HL-60 (cell line): ENCODE results near the gene RUNX1.
"Not testable (repeated sequence)": the region's sequence is repeated elsewhere in the genome, so short reads cannot be mapped to it uniquely, and the experiment has no call there.

Experiments
- DNase-seq, 2 experiments: peaks; one replicate each; pipeline ENCODE4 v3.0.0-alpha.2; 2010 to 2020; ENCODE audit warnings: low read depth in 1 of 2, low spot score in 1 of 2
- H3K27ac ChIP-seq: fragments of 250-450 bp; sonication (Bioruptor Pico); replicated peaks from 2 replicates; pipeline ENCODE4 v1.5.1; 2020; ENCODE audit warnings: mild to moderate bottlenecking, moderate library complexity
- H3K27me3 ChIP-seq: fragments of 250-450 bp; sonication (Bioruptor Pico); 2 replicates; pipeline ENCODE4 v1.5.1; 2021; ENCODE audit warnings: mild to moderate bottlenecking, moderate library complexity; ENCODE audit not compliant: insufficient read depth, poor library complexity, severe bottlenecking
- H3K4me3 ChIP-seq: replicated peaks from 2 replicates; pipeline ENCODE4 v1.5.1; 2011; ENCODE audit warnings: mild to moderate bottlenecking, control low read depth, low read length; ENCODE audit not compliant: insufficient read depth
- GABPA ChIP-seq: IDR thresholded peaks from 2 replicates; pipeline ENCODE4 v1.6.1; 2012; ENCODE audit warnings: low read depth
- POLR2AphosphoS5 ChIP-seq: IDR thresholded peaks from 2 replicates; pipeline ENCODE4 v1.6.1; 2012; ENCODE audit warnings: low read depth
- REST ChIP-seq: IDR thresholded peaks from 2 replicates; pipeline ENCODE4 v1.6.1; 2012; ENCODE audit warnings: low read depth; ENCODE audit not compliant: insufficient replicate concordance
- SPI1 ChIP-seq: IDR thresholded peaks from 2 replicates; pipeline ENCODE4 v1.6.1; 2012; ENCODE audit warnings: low read depth, mild to moderate bottlenecking, borderline replicate concordance
- TF ChIP-seq, protein P1 (sequence below): IDR thresholded peaks from one replicate; pipeline ENCODE4 v1.5.1; 2011; ENCODE audit warnings: low read length, control low read depth, inconsistent platforms; ENCODE audit not compliant: insufficient read depth

RUNX1 gene

DNA sequence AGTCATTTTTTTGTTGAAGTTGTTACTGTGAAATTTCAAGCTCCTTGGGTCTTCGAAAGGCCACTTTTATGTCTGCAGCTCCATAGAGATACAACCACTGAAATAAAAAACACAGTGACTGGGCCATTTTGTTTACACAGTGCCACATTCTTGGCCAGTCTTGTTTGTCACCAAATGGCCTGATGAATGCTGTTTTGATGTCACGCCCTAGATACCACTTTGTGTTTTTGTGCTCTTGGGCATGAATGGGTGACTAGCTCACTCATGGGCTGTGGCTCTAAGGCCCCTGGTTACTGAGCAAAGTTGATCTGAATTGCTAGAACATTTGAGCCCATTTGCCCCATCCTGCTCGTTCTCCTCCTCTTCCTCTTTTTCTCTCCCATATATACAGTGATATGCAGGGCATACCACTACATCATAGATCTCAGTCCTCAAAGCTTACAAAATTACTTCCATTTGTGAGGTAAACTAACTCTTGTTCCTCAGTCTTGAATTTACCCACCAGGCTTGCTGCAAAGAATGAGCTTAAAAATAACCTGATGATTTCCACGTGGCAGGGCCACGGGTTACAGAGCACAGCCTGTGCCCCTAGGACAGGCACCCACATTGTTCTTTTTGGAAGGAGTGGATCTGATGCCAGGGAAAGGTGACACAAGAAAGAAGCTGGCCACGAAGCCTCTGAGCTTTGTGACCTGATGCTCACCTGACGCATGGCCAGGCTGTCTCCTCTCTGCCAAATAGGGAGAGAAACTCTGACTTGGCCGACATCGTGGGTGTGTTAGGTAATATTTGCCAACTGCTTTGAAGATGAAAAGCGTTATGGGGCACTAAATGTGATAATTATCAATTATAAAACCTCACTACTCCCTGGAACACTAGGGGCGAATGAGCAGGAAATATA lies 92.4 kb downstream of the RUNX1 start:
- Histone ChIP-seq H3K27me3 (no peaks in the 10 kb centered on the region), H3K27ac (peak overlapping the region; percentile 33), H3K4me3 (no peak overlapping the region)
- peak in 1 of 2 experiments; percentile 38 for DNase-seq
- TF ChIP-seq, protein P1, sequence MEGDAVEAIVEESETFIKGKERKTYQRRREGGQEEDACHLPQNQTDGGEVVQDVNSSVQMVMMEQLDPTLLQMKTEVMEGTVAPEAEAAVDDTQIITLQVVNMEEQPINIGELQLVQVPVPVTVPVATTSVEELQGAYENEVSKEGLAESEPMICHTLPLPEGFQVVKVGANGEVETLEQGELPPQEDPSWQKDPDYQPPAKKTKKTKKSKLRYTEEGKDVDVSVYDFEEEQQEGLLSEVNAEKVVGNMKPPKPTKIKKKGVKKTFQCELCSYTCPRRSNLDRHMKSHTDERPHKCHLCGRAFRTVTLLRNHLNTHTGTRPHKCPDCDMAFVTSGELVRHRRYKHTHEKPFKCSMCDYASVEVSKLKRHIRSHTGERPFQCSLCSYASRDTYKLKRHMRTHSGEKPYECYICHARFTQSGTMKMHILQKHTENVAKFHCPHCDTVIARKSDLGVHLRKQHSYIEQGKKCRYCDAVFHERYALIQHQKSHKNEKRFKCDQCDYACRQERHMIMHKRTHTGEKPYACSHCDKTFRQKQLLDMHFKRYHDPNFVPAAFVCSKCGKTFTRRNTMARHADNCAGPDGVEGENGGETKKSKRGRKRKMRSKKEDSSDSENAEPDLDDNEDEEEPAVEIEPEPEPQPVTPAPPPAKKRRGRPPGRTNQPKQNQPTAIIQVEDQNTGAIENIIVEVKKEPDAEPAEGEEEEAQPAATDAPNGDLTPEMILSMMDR = no peak
- TF ChIP-seq GABPA = no peak
- no peak for TF ChIP-seq POLR2AphosphoS5
- TF ChIP-seq REST = no peak
- peak; percentile 93 for TF ChIP-seq SPI1

DNA sequence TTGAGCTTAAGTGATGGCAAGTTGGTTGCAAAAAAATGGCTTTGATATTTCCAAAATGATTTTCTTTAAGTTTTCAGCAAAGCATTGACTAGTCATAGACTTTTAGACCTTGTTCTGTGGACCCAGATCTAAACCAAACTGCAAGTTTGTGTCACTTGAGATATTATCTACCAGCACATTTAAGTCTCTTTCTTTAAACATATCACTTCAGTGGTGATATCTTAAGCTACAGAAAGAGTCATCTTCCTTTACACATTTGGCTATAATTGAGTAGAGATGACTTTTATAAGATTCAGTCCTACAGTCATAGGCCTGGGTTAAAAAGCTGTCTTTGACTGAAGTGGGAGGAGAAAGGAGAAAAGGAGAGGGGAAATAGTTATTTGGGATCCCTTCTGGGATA lies 95.2 kb downstream of the RUNX1 start:
- no peak for DNase-seq
- H3K4me3 ChIP-seq = no peak overlapping the region
- H3K27me3 ChIP-seq = no peaks in the 10 kb centered on the region
- no peak for TF ChIP-seq SPI1
- TF ChIP-seq GABPA = no peak
- TF ChIP-seq POLR2AphosphoS5 = no peak
- no peak for TF ChIP-seq REST
- TF ChIP-seq, protein P1 = no peak
- no peak overlapping the region for H3K27ac ChIP-seq

- TF ChIP-seq, protein P1 = no peak
- no peak for TF ChIP-seq POLR2AphosphoS5
- no peak for TF ChIP-seq SPI1
- no peak for TF ChIP-seq REST
- no peak for TF ChIP-seq GABPA
- Histone ChIP-seq H3K27ac (no peak overlapping the region), H3K27me3 (no peaks in the 10 kb centered on the region), H3K4me3 (no peak overlapping the region)
- no peak for DNase-seq
Observed at GRCh38 chr21:34952701-34953100, 96.4 kb downstream of the RUNX1 start.

- not testable (repeated sequence) for DNase-seq, H3K27me3 ChIP-seq, H3K27ac ChIP-seq, H3K4me3 ChIP-seq
Observed at GRCh38 chr21:34951868-34952267, 97.2 kb downstream of the RUNX1 start.
